Upper lobe of left lung (tissue), 6 donors: Measurements from ENCODE around the gene CHST11. TPM values are rescaled to one million over a fixed set of nuclear protein-coding genes. Genes with fewer than 3 reads are reported as not detected.

Experiments used
- ATAC-seq, 2 donors: fragments of 200-7000 bp; cut with Tn5 transposase; one replicate each; pipeline ENCODE4 v1.9.1; 2022; ENCODE audit warnings: mild to moderate bottlenecking in 2 of 2, moderate library complexity in 2 of 2; ENCODE audit not compliant: low FRiP score in 2 of 2
- DNase-seq, 2 donors: peaks; one replicate each; pipeline ENCODE4 v3.0.0-alpha.2; 2019 to 2020
- H3K27ac ChIP-seq, 4 donors: fragments of 200-600 bp; sonication (generic); one replicate each; pipeline ENCODE4 v1.5.1; 2016 to 2019
- H3K27me3 ChIP-seq, 4 donors: fragments of 200-600 bp; sonication (generic); one replicate each; pipeline ENCODE4 v1.5.1; 2017 to 2019
- H3K36me3 ChIP-seq, 4 donors: fragments of 200-600 bp; sonication (generic); one replicate each; pipeline ENCODE4 v1.5.1; 2016 to 2019
- H3K4me1 ChIP-seq, 4 donors: fragments of 200-600 bp; sonication (generic); one replicate each; pipeline ENCODE4 v1.5.1; 2018 to 2019
- H3K4me3 ChIP-seq, 4 donors: fragments of 200-600 bp; sonication (generic); one replicate each; pipeline ENCODE4 v1.5.1; 2017 to 2019; ENCODE audit warnings: mild to moderate bottlenecking in 2 of 4, moderate library complexity in 1 of 4
- H3K9me3 ChIP-seq, 4 donors: fragments of 200-600 bp; sonication (generic); one replicate each; pipeline ENCODE4 v1.5.1; 2018 to 2019
- CTCF ChIP-seq, 6 experiments: fragments of 450-650 bp in 4 of 6; fragments of 200-600 bp in 2 of 6; sonication (generic) in 2 of 6; IDR thresholded peaks; one replicate each; pipeline ENCODE4 v1.5.1; 2016 to 2019; ENCODE audit warnings: antibody characterized with exemption in 6 of 6
- EP300 ChIP-seq, 4 donors: sonication (generic); formaldehyde crosslinking; IDR thresholded peaks; one replicate each; pipeline ENCODE4 v1.5.1; 2017; ENCODE audit warnings: antibody characterized with exemption in 4 of 4, control low read depth in 2 of 4
- POLR2A ChIP-seq, 4 donors: fragments of 450-650 bp; IDR thresholded peaks; one replicate each; pipeline ENCODE4 v1.5.1; 2016 to 2017; ENCODE audit warnings: antibody characterized with exemption in 4 of 4, mild to moderate bottlenecking in 2 of 4
- POLR2AphosphoS5 ChIP-seq, 2 donors: sonication (generic); formaldehyde crosslinking; IDR thresholded peaks; one replicate each; pipeline ENCODE4 v1.5.1; 2017; ENCODE audit warnings: antibody characterized with exemption in 2 of 2
- WGBS, 2 donors: methylation state at CpG; one replicate each; pipeline ENCODE4 v1.1.5; 2017 to 2018; 5-methylcytosine and 5-hydroxymethylcytosine counted together
- total RNA-seq, 6 donors: library from RNA; depleted of rRNA in 4 of 6; stranded (reverse); fragments of >200 nt in 4 of 6; gene quantifications; one replicate each; pipeline versions ENCODE4 v1.1.0 to v1.2.1, GENCODE V29; 2016 to 2021
- donor health status: DM: no; HTN: no; CAD: no; lungs with moderate emphysema.
- donor health status: DM: no; HTN: yes; CAD: no; lungs with severe emphysema.

CHST11 gene
- total RNA-seq, 6 donors from 2014 or later, result 40.4 to 234 (median 58.4) TPM

GRCh38 chr12:104618691-104619090 is 161.9 kb downstream of the CHST11 start:
- Histone ChIP-seq H3K9me3 (no peaks in the 10 kb centered on the region), H3K4me1 (peaks cover 0 to 18% (median 9%) of the 10 kb centered on the region in 4 donors), H3K4me3 (no peak overlapping the region), H3K27ac (no peak overlapping the region), H3K36me3 (no peaks in the 10 kb centered on the region), H3K27me3 (no peaks in the 10 kb centered on the region)
- TF ChIP-seq CTCF (IDR thresholded peaks at IDR 0.05) (no peak), EP300 (IDR thresholded peaks at IDR 0.05) (no peak), POLR2A (IDR thresholded peaks at IDR 0.05) (no peak), POLR2AphosphoS5 (IDR thresholded peaks at IDR 0.05) (no peak)
- 93 to 94% methylated on average over 4 to 5 of the region's 5 CpGs for WGBS, 2 donors
- ATAC-seq, result no peak
- no peak for DNase-seq

GRCh38 chr12:104619305-104619704 is 162.6 kb downstream of the CHST11 start:
- WGBS, 2 donors, result 95 to 96% methylated on average over 7 of the region's 7 CpGs
- TF ChIP-seq CTCF (IDR thresholded peaks at IDR 0.05) (no peak), POLR2A (IDR thresholded peaks at IDR 0.05) (no peak), POLR2AphosphoS5 (IDR thresholded peaks at IDR 0.05) (no peak), EP300 (IDR thresholded peaks at IDR 0.05) (no peak)

GRCh38 chr12:104620837-104621531 is 164.2 kb downstream of the CHST11 start:
- no peak for ATAC-seq

More at GRCh38 chr12:104619305-104619704, 162.6 kb downstream of the CHST11 start:
- Histone ChIP-seq H3K27me3 (no peaks in the 10 kb centered on the region), H3K4me1 (peaks cover 0 to 18% (median 9%) of the 10 kb centered on the region in 4 donors), H3K27ac (no peak overlapping the region), H3K4me3 (no peak overlapping the region), H3K36me3 (no peaks in the 10 kb centered on the region), H3K9me3 (no peaks in the 10 kb centered on the region)
- DNase-seq, result no peak
- no peak for ATAC-seq

GRCh38 chr12:104622928-104623327 is 166.2 kb downstream of the CHST11 start:
- ATAC-seq (no peak), DNase-seq (no peak)
- peaks cover 0 to 8% (median 6%) of the 10 kb centered on the region in 4 donors for H3K4me1 ChIP-seq
- H3K27me3 ChIP-seq, result no peaks in the 10 kb centered on the region
- no peak overlapping the region for H3K27ac ChIP-seq
- no peak overlapping the region for H3K4me3 ChIP-seq
- no peaks in the 10 kb centered on the region for H3K9me3 ChIP-seq
- no peaks in the 10 kb centered on the region for H3K36me3 ChIP-seq
- TF ChIP-seq CTCF (IDR thresholded peaks at IDR 0.05), result no peak
- TF ChIP-seq POLR2AphosphoS5 (IDR thresholded peaks at IDR 0.05), result no peak
- no peak for TF ChIP-seq EP300 (IDR thresholded peaks at IDR 0.05)
- no peak for TF ChIP-seq POLR2A (IDR thresholded peaks at IDR 0.05)
- 51 to 71% methylated on average over 1 to 3 of the region's 3 CpGs for WGBS, 2 donors

More at GRCh38 chr12:104620837-104621531, 164.2 kb downstream of the CHST11 start:
- TF ChIP-seq CTCF (IDR thresholded peaks at IDR 0.05) (no peak), POLR2A (IDR thresholded peaks at IDR 0.05) (no peak), EP300 (IDR thresholded peaks at IDR 0.05) (no peak), POLR2AphosphoS5 (IDR thresholded peaks at IDR 0.05) (no peak)
- WGBS, 2 donors, result 56 to 70% methylated on average over 2 to 5 of the region's 5 CpGs
- no peak for DNase-seq
- no peaks in the 10 kb centered on the region for H3K9me3 ChIP-seq
- H3K4me3 ChIP-seq, result no peak overlapping the region
- peaks cover 0 to 8% (median 7%) of the 10 kb centered on the region in 4 donors for H3K4me1 ChIP-seq
- H3K36me3 ChIP-seq, result no peaks in the 10 kb centered on the region
- H3K27me3 ChIP-seq, result no peaks in the 10 kb centered on the region
- H3K27ac ChIP-seq, result no peak overlapping the region

GRCh38 chr12:104623883-104624282 is 167.1 kb downstream of the CHST11 start:
- H3K27ac ChIP-seq, result no peak overlapping the region
- no peaks in the 10 kb centered on the region for H3K36me3 ChIP-seq
- TF ChIP-seq POLR2A (IDR thresholded peaks at IDR 0.05), result no peak
- TF ChIP-seq EP300 (IDR thresholded peaks at IDR 0.05), result no peak
- no peak for TF ChIP-seq CTCF (IDR thresholded peaks at IDR 0.05)
- no peak for TF ChIP-seq POLR2AphosphoS5 (IDR thresholded peaks at IDR 0.05)
- no peak overlapping the region for H3K4me3 ChIP-seq
- WGBS, 2 donors, result 67 to 73% methylated on average over 7 of the region's 7 CpGs
- no peaks in the 10 kb centered on the region for H3K27me3 ChIP-seq
- peaks cover 0 to 8% (median 6%) of the 10 kb centered on the region in 4 donors for H3K4me1 ChIP-seq
- DNase-seq, result no peak
- no peaks in the 10 kb centered on the region for H3K9me3 ChIP-seq
- ATAC-seq, result no peak
